SH-SY5Y (cell line): Measurements from ENCODE around the gene FAT1.

Experiments
- GATA2 ChIP-seq: IDR thresholded peaks from 2 replicates; pipeline ENCODE4 v1.6.1; 2011; ENCODE audit warnings: mild to moderate bottlenecking, low read depth, low read length
- GATA3 ChIP-seq: IDR thresholded peaks from 2 replicates; pipeline ENCODE4 v1.6.1; 2011; ENCODE audit warnings: low read depth, mild to moderate bottlenecking, low read length, moderate library complexity

- TF ChIP-seq GATA2 = no peak
- TF ChIP-seq GATA3 = no peak
These were observed 24.4 kb downstream of the FAT1 start for GRCh38 chr4:186699298-186699697.
